GM19372 (cell line): ENCODE measurements around the gene TUBA4A.
A peak's percentile ranks its signal among the peaks of the same experiment; 100 is the strongest.
"Not testable (repeated sequence)": the region's sequence is repeated elsewhere in the genome, so short reads cannot be mapped to it uniquely, and the experiment has no call there.

Experiments
- ATAC-seq: cut with Tn5 transposase; IDR thresholded peaks from one replicate; pipeline ENCODE4 v1.9.1; 2021; ENCODE audit warnings: mild to moderate bottlenecking, low read depth, moderate library complexity; ENCODE audit not compliant: unreplicated experiment

TUBA4A gene

GRCh38 chr2:219271021-219271420 lies 17.3 kb upstream of the TUBA4A start:
- no peak for ATAC-seq

- no peak for ATAC-seq
These were observed 16.3 kb upstream of the TUBA4A start for GRCh38 chr2:219270055-219270372.

- no peak for ATAC-seq
These were observed 15.8 kb upstream of the TUBA4A start for GRCh38 chr2:219269362-219270054.

- no peak for ATAC-seq
These were observed 14.6 kb upstream of the TUBA4A start for GRCh38 chr2:219268294-219268693.

- no peak for ATAC-seq
These were observed 13.2 kb upstream of the TUBA4A start for GRCh38 chr2:219266886-219267285.

- ATAC-seq: no peak
These were observed 12.5 kb upstream of the TUBA4A start for GRCh38 chr2:219266232-219266631.

- no peak for ATAC-seq
These were observed 7.5 kb upstream of the TUBA4A start for GRCh38 chr2:219261024-219261855.

- not testable (repeated sequence) for ATAC-seq
These were observed 5.2 kb upstream of the TUBA4A start for GRCh38 chr2:219258942-219259341.

- ATAC-seq: peak; percentile 30
These were observed 978 bp upstream of the TUBA4A start for GRCh38 chr2:219254590-219255201.

- no peak for ATAC-seq
These were observed 592 bp downstream of the TUBA4A start, which contains the start of gene TUBA4B for GRCh38 chr2:219252900-219253752. TSS of gene TUBA4B (plus strand) at chr2:219253243. CDS start at chr2:219253408, 165 bp downstream.

GRCh38 chr2:219252570-219252899 lies 1.2 kb downstream of the TUBA4A start:
- ATAC-seq: no peak

GRCh38 chr2:219252084-219252483 lies 1.6 kb downstream of the TUBA4A start:
- ATAC-seq: no peak

GRCh38 chr2:219251656-219252055 lies 2.1 kb downstream of the TUBA4A start:
- no peak for ATAC-seq

- no peak for ATAC-seq
These were observed 3.5 kb downstream of the TUBA4A start for GRCh38 chr2:219250049-219250781.

- ATAC-seq: peak; percentile 41
These were observed 4.3 kb downstream of the TUBA4A start for GRCh38 chr2:219249203-219249980.

- ATAC-seq: no peak
These were observed 4.9 kb downstream of the TUBA4A start for GRCh38 chr2:219248845-219249202.

GRCh38 chr2:219247678-219248642 lies 5.8 kb downstream of the TUBA4A start:
- ATAC-seq: no peak

- ATAC-seq: no peak
These were observed 7.2 kb downstream of the TUBA4A start for GRCh38 chr2:219246559-219246958.
